Stimulated activated naive CD4-positive, alpha-beta T cell treated with Interleukin-2 at 50 U/mL for 16 hours (primary cell): ENCODE data around the gene STAT4.
A peak's percentile ranks its signal among the peaks of the same experiment; 100 is the strongest.

Source experiments
- DNase-seq: peaks from one replicate; lab custom pipeline; 2025; lab: John Stamatoyannopoulos, UW

The STAT4 gene

GRCh38 chr2:191145769-191146471 lies 4.9 kb downstream of the STAT4 start:
- no peak for DNase-seq

GRCh38 chr2:191144217-191144616 lies 6.6 kb downstream of the STAT4 start:
- DNase-seq = no peak

GRCh38 chr2:191143791-191144190 lies 7.0 kb downstream of the STAT4 start:
- no peak for DNase-seq

- no peak for DNase-seq
These were observed 21.9 kb downstream of the STAT4 start for GRCh38 chr2:191128911-191129304.

GRCh38 chr2:191128172-191128910 lies 22.5 kb downstream of the STAT4 start:
- no peak for DNase-seq

GRCh38 chr2:191127235-191127634 lies 23.6 kb downstream of the STAT4 start:
- DNase-seq = no peak

GRCh38 chr2:191126386-191127085 lies 24.3 kb downstream of the STAT4 start:
- DNase-seq = no peak

GRCh38 chr2:191125646-191126045 lies 25.1 kb downstream of the STAT4 start:
- DNase-seq = no peak

- no peak for DNase-seq
These were observed 28.0 kb downstream of the STAT4 start for GRCh38 chr2:191122638-191123294.

- DNase-seq = no peak
These were observed 33.5 kb downstream of the STAT4 start for GRCh38 chr2:191117341-191117740.

GRCh38 chr2:191115804-191116203 lies 35.0 kb downstream of the STAT4 start:
- DNase-seq = no peak

- peak; percentile 63 for DNase-seq
These were observed 35.4 kb downstream of the STAT4 start for GRCh38 chr2:191115391-191115790.

GRCh38 chr2:191114403-191114886 lies 36.3 kb downstream of the STAT4 start:
- peak; percentile 8 for DNase-seq

GRCh38 chr2:191113761-191114160 lies 37.0 kb downstream of the STAT4 start:
- no peak for DNase-seq

- no peak for DNase-seq
These were observed 38.3 kb downstream of the STAT4 start for GRCh38 chr2:191112448-191112901.

GRCh38 chr2:191109888-191110287 lies 40.9 kb downstream of the STAT4 start:
- peak; percentile 31 for DNase-seq

GRCh38 chr2:191108331-191108730 lies 42.5 kb downstream of the STAT4 start:
- DNase-seq = no peak

GRCh38 chr2:191105082-191105481 lies 45.7 kb downstream of the STAT4 start:
- DNase-seq = no peak

GRCh38 chr2:191103774-191104173 lies 47.0 kb downstream of the STAT4 start:
- no peak for DNase-seq

- DNase-seq = no peak
These were observed 50.6 kb downstream of the STAT4 start for GRCh38 chr2:191100216-191100615.

- DNase-seq = no peak
These were observed 63.5 kb downstream of the STAT4 start for GRCh38 chr2:191087311-191087710.

- DNase-seq = no peak
These were observed 64.1 kb downstream of the STAT4 start for GRCh38 chr2:191086706-191087105.
